WTC11 (cell line): ENCODE results near the gene COPS3. TPM values are rescaled to one million over a fixed set of nuclear protein-coding genes. Genes with fewer than 3 reads are reported as not detected.

Experiments
- ATAC-seq: fragments of 200-7000 bp; cut with Tn5 transposase; 2 replicates; pipeline ENCODE4 v1.10.0; 2021; ENCODE audit warnings: mild to moderate bottlenecking, moderate library complexity
- CTCF ChIA-PET: fragments of 300-600 bp; sonication (Branson Sonifier 250); formaldehyde crosslinking; loops from one replicate; lab custom pipeline; 2021; ENCODE audit warnings: antibody characterized with exemption; lab: Charles Lee
- POLR2A ChIA-PET: fragments of 350-600 bp; sonication (Branson Sonifier 250); formaldehyde crosslinking; loops from one replicate; lab custom pipeline; 2021; ENCODE audit warnings: antibody characterized with exemption; lab: Charles Lee
- DNase-seq: peaks from one replicate; pipeline ENCODE4 v3.0.0; 2021; ENCODE audit warnings: low spot score
- H3K27ac Mint-ChIP-seq: 2 replicates; pipeline ENCODE4 v1.8.0; 2021; ENCODE audit warnings: mixed read lengths
- H3K27me3 Mint-ChIP-seq: 2 replicates; pipeline ENCODE4 v1.8.0; 2021; ENCODE audit warnings: low read depth, mild to moderate bottlenecking, moderate library complexity, mixed read lengths
- H3K36me3 Mint-ChIP-seq: 2 replicates; pipeline ENCODE4 v1.8.0; 2021; ENCODE audit warnings: mixed read lengths
- H3K4me1 Mint-ChIP-seq: 2 replicates; pipeline ENCODE4 v1.8.0; 2022; ENCODE audit warnings: mixed read lengths
- H3K4me3 Mint-ChIP-seq: 2 replicates; pipeline ENCODE4 v1.8.0; 2021; ENCODE audit warnings: mild to moderate bottlenecking, moderate library complexity, mixed read lengths
- H3K9me3 Mint-ChIP-seq: 2 replicates; pipeline ENCODE4 v1.8.0; 2021; ENCODE audit warnings: mixed read lengths
- ELF4 ChIP-seq: sonication (generic); formaldehyde crosslinking; IDR thresholded peaks from 2 replicates; pipeline ENCODE4 v1.8.1; 2022; ENCODE audit warnings: low read depth, mild to moderate bottlenecking, moderate library complexity, missing genetic modification reagents
- GABPB1 ChIP-seq: sonication (generic); formaldehyde crosslinking; IDR thresholded peaks from 2 replicates; pipeline ENCODE4 v1.8.1; 2023; ENCODE audit warnings: mild to moderate bottlenecking, missing genetic modification reagents
- MXD4 ChIP-seq: fragments of 250-450 bp; sonication (Bioruptor Pico); IDR thresholded peaks from 2 replicates; pipeline ENCODE4 v1.8.0; 2021; ENCODE audit warnings: mild to moderate bottlenecking, moderate library complexity, borderline replicate concordance
- PRRX2 ChIP-seq: fragments of 250-450 bp; sonication (Bioruptor Pico); IDR thresholded peaks from 2 replicates; pipeline ENCODE4 v1.8.0; 2021; ENCODE audit warnings: mild to moderate bottlenecking
- RELA ChIP-seq: sonication (generic); formaldehyde crosslinking; IDR thresholded peaks from 2 replicates; pipeline ENCODE4 v1.8.1; 2022; ENCODE audit warnings: missing genetic modification reagents, mild to moderate bottlenecking, borderline replicate concordance
- RORB ChIP-seq: fragments of 250-450 bp; sonication (Bioruptor Pico); IDR thresholded peaks from 2 replicates; pipeline ENCODE4 v1.9.0; 2021; ENCODE audit warnings: mild to moderate bottlenecking
- STAT6 ChIP-seq: sonication (generic); formaldehyde crosslinking; conservative IDR thresholded peaks from 2 replicates; pipeline ENCODE4 v1.8.1; 2023; ENCODE audit warnings: mild to moderate bottlenecking, low read depth, missing genetic modification reagents, moderate library complexity
- TEAD4 ChIP-seq: sonication (generic); formaldehyde crosslinking; IDR thresholded peaks from 2 replicates; pipeline ENCODE4 v1.8.0; 2022; ENCODE audit warnings: mild to moderate bottlenecking, missing genetic modification reagents
- USF1 ChIP-seq: sonication (generic); formaldehyde crosslinking; IDR thresholded peaks from 2 replicates; pipeline ENCODE4 v1.8.0; 2022; ENCODE audit warnings: mild to moderate bottlenecking, missing genetic modification reagents
- ZBTB21 ChIP-seq: sonication (generic); formaldehyde crosslinking; IDR thresholded peaks from 2 replicates; pipeline ENCODE4 v1.8.1; 2023; ENCODE audit warnings: mild to moderate bottlenecking, missing genetic modification reagents, borderline replicate concordance
- ZNF121 ChIP-seq: sonication (generic); formaldehyde crosslinking; IDR thresholded peaks from 2 replicates; pipeline ENCODE4 v1.8.0; 2023; ENCODE audit warnings: missing genetic modification reagents
- ZNF317 ChIP-seq: sonication (generic); formaldehyde crosslinking; IDR thresholded peaks from 2 replicates; pipeline ENCODE4 v1.8.1; 2023; ENCODE audit warnings: low read depth, mild to moderate bottlenecking, moderate library complexity, missing genetic modification reagents, borderline replicate concordance
- ZNF396 ChIP-seq: fragments of 250-450 bp; sonication (Bioruptor Pico); IDR thresholded peaks from 2 replicates; pipeline ENCODE4 v1.8.0; 2021; ENCODE audit warnings: mild to moderate bottlenecking, moderate library complexity, borderline replicate concordance
- total RNA-seq: library from RNA; stranded (reverse); gene quantifications from 3 replicates; pipeline ENCODE4 v1.2.3, GENCODE V29; 2021
- TF ChIP-seq, protein P1 (sequence below): fragments of 250-450 bp; sonication (Bioruptor Pico); IDR thresholded peaks from 2 replicates; pipeline ENCODE4 v2.1.2; 2022; ENCODE audit warnings: mild to moderate bottlenecking, moderate library complexity
- TF ChIP-seq, protein P2 (sequence below): sonication (generic); formaldehyde crosslinking; IDR thresholded peaks from 2 replicates; pipeline ENCODE4 v1.8.1; 2022; ENCODE audit warnings: low read depth, mild to moderate bottlenecking, moderate library complexity, missing genetic modification reagents, borderline replicate concordance
- TF ChIP-seq, protein P3 (sequence below): sonication (generic); formaldehyde crosslinking; IDR thresholded peaks from 2 replicates; pipeline ENCODE4 v1.8.0; 2022; ENCODE audit warnings: mild to moderate bottlenecking, missing genetic modification reagents
- TF ChIP-seq, protein P4 (sequence below): sonication (generic); formaldehyde crosslinking; IDR thresholded peaks from 2 replicates; pipeline ENCODE4 v1.8.1; 2022; ENCODE audit warnings: mild to moderate bottlenecking, missing genetic modification reagents, moderate library complexity, borderline replicate concordance
- TF ChIP-seq, protein P5 (sequence below): sonication (generic); formaldehyde crosslinking; IDR thresholded peaks from 2 replicates; pipeline ENCODE4 v1.8.1; 2023; ENCODE audit warnings: mild to moderate bottlenecking, missing genetic modification reagents
- TF ChIP-seq, protein P6 (sequence below): sonication (generic); formaldehyde crosslinking; IDR thresholded peaks from 2 replicates; pipeline ENCODE4 v1.8.1; 2022; ENCODE audit warnings: mild to moderate bottlenecking, moderate library complexity, missing genetic modification reagents
- TF ChIP-seq, protein P7 (sequence below): fragments of 250-450 bp; sonication (Bioruptor Pico); conservative IDR thresholded peaks from 2 replicates; pipeline ENCODE4 v1.9.0; 2021; ENCODE audit warnings: mild to moderate bottlenecking

The COPS3 gene
- total RNA-seq, 1 experiment from 2014 or later, result 78.3 TPM

DNA sequence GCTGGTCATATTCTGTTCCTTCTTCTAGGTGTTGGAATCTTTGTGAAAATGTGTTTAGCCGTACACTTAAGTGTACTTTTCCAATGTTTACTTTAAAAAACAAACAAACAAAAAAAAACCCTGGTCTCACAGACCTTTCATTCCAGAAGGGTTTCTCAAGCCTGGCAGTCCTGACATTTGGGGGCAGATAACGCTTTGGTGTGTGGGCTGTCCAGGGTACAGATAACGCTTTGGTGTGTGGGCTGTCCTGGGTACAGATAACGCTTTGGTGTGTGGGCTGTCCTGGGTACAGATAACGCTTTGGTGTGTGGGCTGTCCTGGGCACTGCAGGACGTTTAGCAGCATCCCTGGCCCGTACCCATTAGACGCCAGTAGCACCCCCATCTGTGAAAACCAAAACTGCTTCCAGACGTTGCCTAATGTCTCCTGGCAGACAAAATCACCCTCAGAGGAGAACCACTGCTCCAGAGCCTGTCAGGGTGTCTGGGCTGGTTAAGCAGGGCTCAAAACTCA lies 28.8 kb downstream of the COPS3 start:
- no peaks in the 10 kb centered on the region for H3K27me3 Mint-ChIP-seq
- H3K27ac Mint-ChIP-seq, result no peak overlapping the region
- DNase-seq (no peak), ATAC-seq (no peak)
- H3K4me1 Mint-ChIP-seq, result no peaks in the 10 kb centered on the region
- no peak overlapping the region for H3K4me3 Mint-ChIP-seq
- TF ChIP-seq STAT6 (CRISPR knock-in tag) (no peak), ZNF317 (CRISPR knock-in tag) (no peak), ZBTB21 (CRISPR knock-in tag) (no peak)
- POLR2A ChIA-PET, result no interaction called here
- no peaks in the 10 kb centered on the region for H3K9me3 Mint-ChIP-seq
- CTCF ChIA-PET, result interaction anchor here (1.0 kb wide), 1 partner anchor 110 kb away, joined by 3 read pairs; no protein-coding TSS in a partner anchor
- H3K36me3 Mint-ChIP-seq, result peaks cover 54% of the 10 kb centered on the region

- H3K9me3 Mint-ChIP-seq, result no peaks in the 10 kb centered on the region
- ATAC-seq (no peak), DNase-seq (no peak)
- POLR2A ChIA-PET, result no interaction called here
- CTCF ChIA-PET, result no interaction called here
- H3K27me3 Mint-ChIP-seq, result no peaks in the 10 kb centered on the region
- H3K27ac Mint-ChIP-seq, result no peak overlapping the region
- no peaks in the 10 kb centered on the region for H3K4me1 Mint-ChIP-seq
- no peak overlapping the region for H3K4me3 Mint-ChIP-seq
- H3K36me3 Mint-ChIP-seq, result peaks cover 31% of the 10 kb centered on the region
- TF ChIP-seq ZBTB21 (CRISPR knock-in tag), result no peak
- TF ChIP-seq ZNF121 (CRISPR knock-in tag), result no peak
- TF ChIP-seq GABPB1 (CRISPR knock-in tag), result no peak
- TF ChIP-seq ZNF396 (CRISPR knock-in tag), result no peak
- TF ChIP-seq, protein P1, sequence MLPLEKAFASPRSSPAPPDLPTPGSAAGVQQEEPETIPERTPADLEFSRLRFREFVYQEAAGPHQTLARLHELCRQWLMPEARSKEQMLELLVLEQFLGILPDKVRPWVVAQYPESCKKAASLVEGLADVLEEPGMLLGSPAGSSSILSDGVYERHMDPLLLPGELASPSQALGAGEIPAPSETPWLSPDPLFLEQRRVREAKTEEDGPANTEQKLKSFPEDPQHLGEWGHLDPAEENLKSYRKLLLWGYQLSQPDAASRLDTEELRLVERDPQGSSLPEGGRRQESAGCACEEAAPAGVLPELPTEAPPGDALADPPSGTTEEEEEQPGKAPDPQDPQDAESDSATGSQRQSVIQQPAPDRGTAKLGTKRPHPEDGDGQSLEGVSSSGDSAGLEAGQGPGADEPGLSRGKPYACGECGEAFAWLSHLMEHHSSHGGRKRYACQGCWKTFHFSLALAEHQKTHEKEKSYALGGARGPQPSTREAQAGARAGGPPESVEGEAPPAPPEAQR, result no peak
- TF ChIP-seq, protein P2, sequence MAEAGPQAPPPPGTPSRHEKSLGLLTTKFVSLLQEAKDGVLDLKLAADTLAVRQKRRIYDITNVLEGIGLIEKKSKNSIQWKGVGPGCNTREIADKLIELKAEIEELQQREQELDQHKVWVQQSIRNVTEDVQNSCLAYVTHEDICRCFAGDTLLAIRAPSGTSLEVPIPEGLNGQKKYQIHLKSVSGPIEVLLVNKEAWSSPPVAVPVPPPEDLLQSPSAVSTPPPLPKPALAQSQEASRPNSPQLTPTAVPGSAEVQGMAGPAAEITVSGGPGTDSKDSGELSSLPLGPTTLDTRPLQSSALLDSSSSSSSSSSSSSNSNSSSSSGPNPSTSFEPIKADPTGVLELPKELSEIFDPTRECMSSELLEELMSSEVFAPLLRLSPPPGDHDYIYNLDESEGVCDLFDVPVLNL (CRISPR knock-in tag), result no peak
- no peak for TF ChIP-seq RELA (CRISPR knock-in tag)
- TF ChIP-seq, protein P3, sequence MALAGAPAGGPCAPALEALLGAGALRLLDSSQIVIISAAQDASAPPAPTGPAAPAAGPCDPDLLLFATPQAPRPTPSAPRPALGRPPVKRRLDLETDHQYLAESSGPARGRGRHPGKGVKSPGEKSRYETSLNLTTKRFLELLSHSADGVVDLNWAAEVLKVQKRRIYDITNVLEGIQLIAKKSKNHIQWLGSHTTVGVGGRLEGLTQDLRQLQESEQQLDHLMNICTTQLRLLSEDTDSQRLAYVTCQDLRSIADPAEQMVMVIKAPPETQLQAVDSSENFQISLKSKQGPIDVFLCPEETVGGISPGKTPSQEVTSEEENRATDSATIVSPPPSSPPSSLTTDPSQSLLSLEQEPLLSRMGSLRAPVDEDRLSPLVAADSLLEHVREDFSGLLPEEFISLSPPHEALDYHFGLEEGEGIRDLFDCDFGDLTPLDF (CRISPR knock-in tag), result no peak
- TF ChIP-seq, protein P4, sequence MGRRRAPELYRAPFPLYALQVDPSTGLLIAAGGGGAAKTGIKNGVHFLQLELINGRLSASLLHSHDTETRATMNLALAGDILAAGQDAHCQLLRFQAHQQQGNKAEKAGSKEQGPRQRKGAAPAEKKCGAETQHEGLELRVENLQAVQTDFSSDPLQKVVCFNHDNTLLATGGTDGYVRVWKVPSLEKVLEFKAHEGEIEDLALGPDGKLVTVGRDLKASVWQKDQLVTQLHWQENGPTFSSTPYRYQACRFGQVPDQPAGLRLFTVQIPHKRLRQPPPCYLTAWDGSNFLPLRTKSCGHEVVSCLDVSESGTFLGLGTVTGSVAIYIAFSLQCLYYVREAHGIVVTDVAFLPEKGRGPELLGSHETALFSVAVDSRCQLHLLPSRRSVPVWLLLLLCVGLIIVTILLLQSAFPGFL (CRISPR knock-in tag), result no peak
- TF ChIP-seq, protein P5, sequence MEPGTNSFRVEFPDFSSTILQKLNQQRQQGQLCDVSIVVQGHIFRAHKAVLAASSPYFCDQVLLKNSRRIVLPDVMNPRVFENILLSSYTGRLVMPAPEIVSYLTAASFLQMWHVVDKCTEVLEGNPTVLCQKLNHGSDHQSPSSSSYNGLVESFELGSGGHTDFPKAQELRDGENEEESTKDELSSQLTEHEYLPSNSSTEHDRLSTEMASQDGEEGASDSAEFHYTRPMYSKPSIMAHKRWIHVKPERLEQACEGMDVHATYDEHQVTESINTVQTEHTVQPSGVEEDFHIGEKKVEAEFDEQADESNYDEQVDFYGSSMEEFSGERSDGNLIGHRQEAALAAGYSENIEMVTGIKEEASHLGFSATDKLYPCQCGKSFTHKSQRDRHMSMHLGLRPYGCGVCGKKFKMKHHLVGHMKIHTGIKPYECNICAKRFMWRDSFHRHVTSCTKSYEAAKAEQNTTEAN (CRISPR knock-in tag), result no peak
- no peak for TF ChIP-seq USF1 (CRISPR knock-in tag)
- no peak for TF ChIP-seq ELF4 (CRISPR knock-in tag)
- no peak for TF ChIP-seq MXD4 (CRISPR knock-in tag)
- TF ChIP-seq, protein P6, sequence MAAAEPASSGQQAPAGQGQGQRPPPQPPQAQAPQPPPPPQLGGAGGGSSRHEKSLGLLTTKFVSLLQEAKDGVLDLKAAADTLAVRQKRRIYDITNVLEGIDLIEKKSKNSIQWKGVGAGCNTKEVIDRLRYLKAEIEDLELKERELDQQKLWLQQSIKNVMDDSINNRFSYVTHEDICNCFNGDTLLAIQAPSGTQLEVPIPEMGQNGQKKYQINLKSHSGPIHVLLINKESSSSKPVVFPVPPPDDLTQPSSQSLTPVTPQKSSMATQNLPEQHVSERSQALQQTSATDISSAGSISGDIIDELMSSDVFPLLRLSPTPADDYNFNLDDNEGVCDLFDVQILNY (CRISPR knock-in tag), result no peak
- TF ChIP-seq, protein P7, sequence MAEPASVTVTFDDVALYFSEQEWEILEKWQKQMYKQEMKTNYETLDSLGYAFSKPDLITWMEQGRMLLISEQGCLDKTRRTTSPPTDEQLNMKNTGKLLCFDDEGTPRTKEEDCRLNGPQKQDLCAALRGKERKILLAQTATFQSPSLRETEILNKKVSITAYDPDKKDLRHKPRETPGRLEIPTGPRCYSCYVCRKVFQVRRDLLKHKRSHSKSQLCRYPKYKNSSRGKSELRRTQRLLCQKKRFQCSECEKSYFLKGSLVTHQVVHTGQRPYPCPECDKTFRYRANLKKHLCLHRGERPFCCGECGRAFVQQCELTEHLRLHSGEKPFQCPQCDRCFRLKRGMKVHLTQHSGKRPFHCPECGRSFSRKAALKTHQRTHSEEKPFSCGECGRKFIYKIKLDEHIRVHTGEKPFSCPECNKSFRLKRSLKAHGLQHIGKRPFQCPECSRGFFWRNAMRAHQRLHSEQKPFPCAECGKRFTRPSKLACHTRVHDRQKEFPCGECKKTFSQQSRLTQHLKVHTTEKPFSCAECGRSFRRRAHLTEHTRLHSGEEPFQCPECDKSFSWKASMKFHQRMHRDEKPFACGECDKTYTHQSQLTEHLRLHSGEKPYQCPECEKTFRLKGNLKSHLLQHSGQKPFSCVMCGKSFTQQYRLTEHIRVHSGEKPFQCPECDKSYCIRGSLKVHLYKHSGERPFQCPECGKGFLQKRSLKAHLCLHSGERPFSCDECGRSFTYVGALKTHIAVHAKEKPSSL (CRISPR knock-in tag), result no peak
- TF ChIP-seq TEAD4 (CRISPR knock-in tag), result no peak
- no peak for TF ChIP-seq PRRX2 (CRISPR knock-in tag)
- TF ChIP-seq RORB (CRISPR knock-in tag), result no peak
Measured at GRCh38 chr17:17246879-17247278, 34.2 kb downstream of the COPS3 start.
